Measurements from ENCODE around the gene C19orf25.

DNA sequence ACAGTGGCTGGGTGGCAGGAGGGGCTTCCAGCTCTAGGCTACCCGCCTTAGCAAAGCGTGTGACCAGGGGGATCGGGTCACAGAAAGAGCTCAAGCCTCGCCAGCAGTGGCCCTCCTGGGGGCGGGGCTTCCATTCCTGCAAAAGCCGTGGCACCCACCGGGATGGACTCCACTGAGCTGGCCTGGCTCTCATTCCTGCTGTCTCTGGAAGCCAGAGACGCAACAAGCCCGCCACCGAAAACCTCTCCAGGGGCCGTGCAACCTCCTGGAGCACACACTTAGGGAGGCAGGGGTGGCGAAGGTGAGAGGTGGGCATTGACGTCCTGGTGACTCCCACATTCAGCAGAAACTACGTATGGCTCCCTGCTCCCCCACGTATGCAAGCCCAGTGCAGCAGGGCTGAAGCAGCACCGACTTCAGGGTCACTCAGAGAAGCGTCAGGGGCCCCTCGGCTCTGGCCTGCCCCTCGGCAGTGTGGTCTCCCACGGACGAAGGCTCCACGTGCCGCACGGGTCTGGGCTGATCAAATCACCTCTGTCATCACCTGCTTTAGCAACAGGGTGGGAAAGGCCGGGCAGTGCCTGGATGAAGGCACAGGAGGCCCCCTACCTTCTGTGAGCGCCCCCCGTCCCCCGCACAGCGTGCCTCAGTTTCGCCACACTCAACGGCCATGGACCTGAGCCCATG is 3.1 kb downstream of the C19orf25 start:
- TF ChIP-seq ZBTB21 (CRISPR knock-in tag; IDR thresholded peaks at IDR 0.05): no peak
- TF ChIP-seq, protein P1, sequence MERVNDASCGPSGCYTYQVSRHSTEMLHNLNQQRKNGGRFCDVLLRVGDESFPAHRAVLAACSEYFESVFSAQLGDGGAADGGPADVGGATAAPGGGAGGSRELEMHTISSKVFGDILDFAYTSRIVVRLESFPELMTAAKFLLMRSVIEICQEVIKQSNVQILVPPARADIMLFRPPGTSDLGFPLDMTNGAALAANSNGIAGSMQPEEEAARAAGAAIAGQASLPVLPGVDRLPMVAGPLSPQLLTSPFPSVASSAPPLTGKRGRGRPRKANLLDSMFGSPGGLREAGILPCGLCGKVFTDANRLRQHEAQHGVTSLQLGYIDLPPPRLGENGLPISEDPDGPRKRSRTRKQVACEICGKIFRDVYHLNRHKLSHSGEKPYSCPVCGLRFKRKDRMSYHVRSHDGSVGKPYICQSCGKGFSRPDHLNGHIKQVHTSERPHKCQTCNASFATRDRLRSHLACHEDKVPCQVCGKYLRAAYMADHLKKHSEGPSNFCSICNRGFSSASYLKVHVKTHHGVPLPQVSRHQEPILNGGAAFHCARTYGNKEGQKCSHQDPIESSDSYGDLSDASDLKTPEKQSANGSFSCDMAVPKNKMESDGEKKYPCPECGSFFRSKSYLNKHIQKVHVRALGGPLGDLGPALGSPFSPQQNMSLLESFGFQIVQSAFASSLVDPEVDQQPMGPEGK (CRISPR knock-in tag; IDR thresholded peaks at IDR 0.05): no peak
- TF ChIP-seq, protein P2, sequence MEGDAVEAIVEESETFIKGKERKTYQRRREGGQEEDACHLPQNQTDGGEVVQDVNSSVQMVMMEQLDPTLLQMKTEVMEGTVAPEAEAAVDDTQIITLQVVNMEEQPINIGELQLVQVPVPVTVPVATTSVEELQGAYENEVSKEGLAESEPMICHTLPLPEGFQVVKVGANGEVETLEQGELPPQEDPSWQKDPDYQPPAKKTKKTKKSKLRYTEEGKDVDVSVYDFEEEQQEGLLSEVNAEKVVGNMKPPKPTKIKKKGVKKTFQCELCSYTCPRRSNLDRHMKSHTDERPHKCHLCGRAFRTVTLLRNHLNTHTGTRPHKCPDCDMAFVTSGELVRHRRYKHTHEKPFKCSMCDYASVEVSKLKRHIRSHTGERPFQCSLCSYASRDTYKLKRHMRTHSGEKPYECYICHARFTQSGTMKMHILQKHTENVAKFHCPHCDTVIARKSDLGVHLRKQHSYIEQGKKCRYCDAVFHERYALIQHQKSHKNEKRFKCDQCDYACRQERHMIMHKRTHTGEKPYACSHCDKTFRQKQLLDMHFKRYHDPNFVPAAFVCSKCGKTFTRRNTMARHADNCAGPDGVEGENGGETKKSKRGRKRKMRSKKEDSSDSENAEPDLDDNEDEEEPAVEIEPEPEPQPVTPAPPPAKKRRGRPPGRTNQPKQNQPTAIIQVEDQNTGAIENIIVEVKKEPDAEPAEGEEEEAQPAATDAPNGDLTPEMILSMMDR (CRISPR knock-in tag; IDR thresholded peaks at IDR 0.05): no peak
- TF ChIP-seq MAFF (IDR thresholded peaks at IDR 0.05; ENCODE audit: low read depth, low read length): no peak
- TF ChIP-seq ZNF558 (CRISPR knock-in tag; IDR thresholded peaks at IDR 0.05; ENCODE audit: borderline replicate concordance): no peak
- no peak for TF ChIP-seq EP300 (IDR thresholded peaks at IDR 0.05; ENCODE audit: low read depth in 2 of 2, low read length in 2 of 2)
- TF ChIP-seq EP300 (CRISPR knock-in tag; IDR thresholded peaks at IDR 0.05; ENCODE audit: borderline replicate concordance): no peak
- TF ChIP-seq FOXA3 (CRISPR knock-in tag; IDR thresholded peaks at IDR 0.05): no peak
- TF ChIP-seq, protein P3, sequence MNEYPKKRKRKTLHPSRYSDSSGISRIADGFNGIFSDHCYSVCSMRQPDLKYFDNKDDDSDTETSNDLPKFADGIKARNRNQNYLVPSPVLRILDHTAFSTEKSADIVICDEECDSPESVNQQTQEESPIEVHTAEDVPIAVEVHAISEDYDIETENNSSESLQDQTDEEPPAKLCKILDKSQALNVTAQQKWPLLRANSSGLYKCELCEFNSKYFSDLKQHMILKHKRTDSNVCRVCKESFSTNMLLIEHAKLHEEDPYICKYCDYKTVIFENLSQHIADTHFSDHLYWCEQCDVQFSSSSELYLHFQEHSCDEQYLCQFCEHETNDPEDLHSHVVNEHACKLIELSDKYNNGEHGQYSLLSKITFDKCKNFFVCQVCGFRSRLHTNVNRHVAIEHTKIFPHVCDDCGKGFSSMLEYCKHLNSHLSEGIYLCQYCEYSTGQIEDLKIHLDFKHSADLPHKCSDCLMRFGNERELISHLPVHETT (CRISPR knock-in tag; conservative IDR thresholded peaks at IDR 0.05): no peak
- no peak for TF ChIP-seq KAT2B (IDR thresholded peaks at IDR 0.05; ENCODE audit: borderline replicate concordance, low read depth, low read length)
- TF ChIP-seq SIX4 (CRISPR knock-in tag; IDR thresholded peaks at IDR 0.05): no peak
- TF ChIP-seq ZNF713 (CRISPR knock-in tag; IDR thresholded peaks at IDR 0.05): no peak
- no peak for TF ChIP-seq ZFP37 (CRISPR knock-in tag; IDR thresholded peaks at IDR 0.05; ENCODE audit: borderline replicate concordance)
